HG02943 (cell line): Measurements from ENCODE around the gene LUC7L.
"Not testable (repeated sequence)": the region's sequence is repeated elsewhere in the genome, so short reads cannot be mapped to it uniquely, and the experiment has no call there.

Experiments used
- ATAC-seq: cut with Tn5 transposase; IDR thresholded peaks from one replicate; pipeline ENCODE4 v1.9.1; 2021; ENCODE audit warnings: mild to moderate bottlenecking, low read depth, moderate library complexity; ENCODE audit not compliant: unreplicated experiment

Gene LUC7L

DNA sequence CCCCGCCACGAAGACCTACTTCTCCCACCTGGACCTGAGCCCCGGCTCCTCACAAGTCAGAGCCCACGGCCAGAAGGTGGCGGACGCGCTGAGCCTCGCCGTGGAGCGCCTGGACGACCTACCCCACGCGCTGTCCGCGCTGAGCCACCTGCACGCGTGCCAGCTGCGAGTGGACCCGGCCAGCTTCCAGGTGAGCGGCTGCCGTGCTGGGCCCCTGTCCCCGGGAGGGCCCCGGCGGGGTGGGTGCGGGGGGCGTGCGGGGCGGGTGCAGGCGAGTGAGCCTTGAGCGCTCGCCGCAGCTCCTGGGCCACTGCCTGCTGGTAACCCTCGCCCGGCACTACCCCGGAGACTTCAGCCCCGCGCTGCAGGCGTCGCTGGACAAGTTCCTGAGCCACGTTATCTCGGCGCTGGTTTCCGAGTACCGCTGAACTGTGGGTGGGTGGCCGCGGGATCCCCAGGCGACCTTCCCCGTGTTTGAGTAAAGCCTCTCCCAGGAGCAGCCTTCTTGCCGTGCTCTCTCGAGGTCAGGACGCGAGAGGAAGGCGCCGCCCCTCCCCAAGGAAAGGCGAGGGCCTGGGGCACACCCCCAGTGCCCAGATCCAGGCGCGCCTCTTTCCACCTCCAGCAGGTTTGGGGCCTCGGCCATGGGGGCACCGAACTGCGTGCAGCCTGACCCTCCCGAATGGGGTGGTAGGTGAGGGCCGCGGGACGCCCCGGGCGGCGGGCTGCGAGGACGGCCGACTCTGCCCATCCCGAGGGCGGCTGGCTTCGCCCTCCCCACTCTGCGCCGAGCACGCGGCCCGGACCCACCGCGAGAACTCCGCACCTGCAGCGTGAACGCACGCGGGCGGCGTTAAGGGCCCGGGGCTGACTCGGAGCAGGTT is 48.3 kb downstream of the LUC7L start:
- ATAC-seq = no peak

DNA sequence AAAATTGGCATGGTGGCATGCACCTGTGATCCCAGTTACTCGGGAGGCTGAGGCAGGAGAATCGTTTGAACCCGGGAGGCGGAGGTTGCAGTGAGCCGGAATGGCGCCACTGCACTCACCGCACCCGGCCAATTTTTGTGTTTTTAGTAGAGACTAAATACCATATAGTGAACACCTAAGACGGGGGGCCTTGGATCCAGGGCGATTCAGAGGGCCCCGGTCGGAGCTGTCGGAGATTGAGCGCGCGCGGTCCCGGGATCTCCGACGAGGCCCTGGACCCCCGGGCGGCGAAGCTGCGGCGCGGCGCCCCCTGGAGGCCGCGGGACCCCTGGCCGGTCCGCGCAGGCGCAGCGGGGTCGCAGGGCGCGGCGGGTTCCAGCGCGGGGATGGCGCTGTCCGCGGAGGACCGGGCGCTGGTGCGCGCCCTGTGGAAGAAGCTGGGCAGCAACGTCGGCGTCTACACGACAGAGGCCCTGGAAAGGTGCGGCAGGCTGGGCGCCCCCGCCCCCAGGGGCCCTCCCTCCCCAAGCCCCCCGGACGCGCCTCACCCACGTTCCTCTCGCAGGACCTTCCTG is 49.1 kb downstream of the LUC7L start, which contains the start of gene HBQ1:
HBQ1 (plus strand) TSS at position 359 of the 575 bp plus-strand sequence; CDS start at position 387, 28 bp downstream.
- no peak for ATAC-seq

DNA sequence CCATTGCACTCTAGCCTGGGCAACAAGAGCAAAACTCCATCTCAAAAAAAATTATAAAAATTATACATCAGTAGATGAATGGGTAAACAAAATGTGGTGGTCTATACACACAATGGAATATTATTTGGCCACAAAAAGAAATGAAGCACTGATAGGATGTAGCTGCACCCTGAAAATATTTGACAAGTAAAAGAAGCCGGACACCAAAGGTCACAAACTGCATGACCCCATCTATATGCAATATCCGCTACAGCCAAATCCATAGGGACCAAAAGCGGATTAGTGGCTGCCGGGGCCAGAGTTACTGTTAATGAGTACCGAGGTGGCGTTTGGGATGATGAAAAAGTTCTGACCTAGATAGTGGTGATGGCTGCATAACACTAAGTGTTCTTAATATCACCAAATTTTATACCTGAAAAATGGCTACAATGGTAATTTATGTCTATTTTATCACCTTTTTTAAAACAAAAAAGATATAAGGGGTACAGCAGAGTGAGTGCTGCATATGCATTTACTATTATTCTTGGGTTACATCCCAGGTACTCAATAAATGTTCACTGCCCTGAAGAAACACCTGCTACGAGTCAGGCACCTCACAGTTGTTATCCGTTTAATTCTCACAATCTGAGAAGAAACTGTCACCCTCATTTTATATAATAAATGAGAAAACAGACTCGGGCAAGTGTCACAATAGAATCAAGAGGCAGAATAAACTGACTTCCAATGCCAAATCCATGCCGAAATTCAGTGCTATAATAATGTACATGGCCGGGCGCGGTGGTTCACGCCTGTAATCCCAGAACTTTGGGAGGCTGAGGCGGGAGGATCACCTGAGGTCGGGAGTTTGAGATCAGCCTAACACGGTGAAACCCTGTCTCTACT is 49.8 kb downstream of the LUC7L start:
- no peak for ATAC-seq

DNA sequence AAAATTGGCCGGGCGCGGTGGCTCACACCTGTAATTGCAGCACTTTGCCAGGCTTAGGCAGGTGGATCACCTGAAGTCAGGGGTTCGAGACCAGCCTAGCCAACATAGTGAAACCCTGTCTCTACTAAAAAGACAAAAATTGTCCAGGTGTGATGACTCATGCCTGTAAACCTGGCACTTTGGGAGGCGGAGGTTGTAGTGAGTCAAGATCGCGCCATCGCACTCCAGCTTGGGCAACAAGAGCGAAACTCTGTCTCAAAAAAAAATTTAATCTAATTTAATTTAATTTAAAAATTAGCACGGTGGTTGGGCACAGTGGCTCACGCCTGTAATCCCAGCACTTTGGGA is 50.6 kb downstream of the LUC7L start:
- no peak for ATAC-seq

GRCh38 chr16:177981-178667 is 51.1 kb downstream of the LUC7L start:
- ATAC-seq = no peak

- ATAC-seq = no peak
Observed at GRCh38 chr16:177394-177822, 51.8 kb downstream of the LUC7L start.

DNA sequence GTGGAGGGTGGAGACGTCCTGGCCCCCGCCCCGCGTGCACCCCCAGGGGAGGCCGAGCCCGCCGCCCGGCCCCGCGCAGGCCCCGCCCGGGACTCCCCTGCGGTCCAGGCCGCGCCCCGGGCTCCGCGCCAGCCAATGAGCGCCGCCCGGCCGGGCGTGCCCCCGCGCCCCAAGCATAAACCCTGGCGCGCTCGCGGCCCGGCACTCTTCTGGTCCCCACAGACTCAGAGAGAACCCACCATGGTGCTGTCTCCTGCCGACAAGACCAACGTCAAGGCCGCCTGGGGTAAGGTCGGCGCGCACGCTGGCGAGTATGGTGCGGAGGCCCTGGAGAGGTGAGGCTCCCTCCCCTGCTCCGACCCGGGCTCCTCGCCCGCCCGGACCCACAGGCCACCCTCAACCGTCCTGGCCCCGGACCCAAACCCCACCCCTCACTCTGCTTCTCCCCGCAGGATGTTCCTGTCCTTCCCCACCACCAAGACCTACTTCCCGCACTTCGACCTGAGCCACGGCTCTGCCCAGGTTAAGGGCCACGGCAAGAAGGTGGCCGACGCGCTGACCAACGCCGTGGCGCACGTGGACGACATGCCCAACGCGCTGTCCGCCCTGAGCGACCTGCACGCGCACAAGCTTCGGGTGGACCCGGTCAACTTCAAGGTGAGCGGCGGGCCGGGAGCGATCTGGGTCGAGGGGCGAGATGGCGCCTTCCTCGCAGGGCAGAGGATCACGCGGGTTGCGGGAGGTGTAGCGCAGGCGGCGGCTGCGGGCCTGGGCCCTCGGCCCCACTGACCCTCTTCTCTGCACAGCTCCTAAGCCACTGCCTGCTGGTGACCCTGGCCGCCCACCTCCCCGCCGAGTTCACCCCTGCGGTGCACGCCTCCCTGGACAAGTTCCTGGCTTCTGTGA is 52.5 kb downstream of the LUC7L start, which contains the start of gene HBA1:
HBA1 (plus strand) TSS at position 204 of the 906 bp plus-strand sequence; CDS start at position 241, 37 bp downstream.
- ATAC-seq = not testable (repeated sequence)

GRCh38 chr16:176006-176405 is 53.2 kb downstream of the LUC7L start:
- not testable (repeated sequence) for ATAC-seq

DNA sequence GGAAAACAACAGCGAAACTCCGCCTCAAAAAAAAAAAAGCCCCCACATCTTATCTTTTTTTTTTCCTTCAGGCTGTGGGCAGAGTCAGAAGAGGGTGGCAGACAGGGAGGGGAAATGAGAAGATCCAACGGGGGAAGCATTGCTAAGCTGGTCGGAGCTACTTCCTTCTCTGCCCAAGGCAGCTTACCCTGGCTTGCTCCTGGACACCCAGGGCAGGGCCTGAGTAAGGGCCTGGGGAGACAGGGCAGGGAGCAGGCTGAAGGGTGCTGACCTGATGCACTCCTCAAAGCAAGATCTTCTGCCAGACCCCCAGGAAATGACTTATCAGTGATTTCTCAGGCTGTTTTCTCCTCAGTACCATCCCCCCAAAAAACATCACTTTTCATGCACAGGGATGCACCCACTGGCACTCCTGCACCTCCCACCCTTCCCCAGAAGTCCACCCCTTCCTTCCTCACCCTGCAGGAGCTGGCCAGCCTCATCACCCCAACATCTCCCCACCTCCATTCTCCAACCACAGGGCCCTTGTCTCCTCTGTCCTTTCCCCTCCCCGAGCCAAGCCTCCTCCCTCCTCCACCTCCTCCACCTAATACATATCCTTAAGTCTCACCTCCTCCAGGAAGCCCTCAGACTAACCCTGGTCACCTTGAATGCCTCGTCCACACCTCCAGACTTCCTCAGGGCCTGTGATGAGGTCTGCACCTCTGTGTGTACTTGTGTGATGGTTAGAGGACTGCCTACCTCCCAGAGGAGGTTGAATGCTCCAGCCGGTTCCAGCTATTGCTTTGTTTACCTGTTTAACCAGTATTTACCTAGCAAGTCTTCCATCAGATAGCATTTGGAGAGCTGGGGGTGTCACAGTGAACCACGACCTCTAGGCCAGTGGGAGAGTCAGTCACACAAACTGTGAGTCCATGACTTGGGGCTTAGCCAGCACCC is 54.0 kb downstream of the LUC7L start:
- no peak for ATAC-seq

GRCh38 chr16:173928-174769 is 55.1 kb downstream of the LUC7L start:
- ATAC-seq = not testable (repeated sequence)

GRCh38 chr16:173211-173854 is 55.9 kb downstream of the LUC7L start:
- not testable (repeated sequence) for ATAC-seq

GRCh38 chr16:172374-172941 is 56.8 kb downstream of the LUC7L start, which contains the start of gene HBA2:
Gene HBA2 (plus strand): TSS chr16:172876. CDS start chr16:172913, 37 bp downstream.
- ATAC-seq = not testable (repeated sequence)

DNA sequence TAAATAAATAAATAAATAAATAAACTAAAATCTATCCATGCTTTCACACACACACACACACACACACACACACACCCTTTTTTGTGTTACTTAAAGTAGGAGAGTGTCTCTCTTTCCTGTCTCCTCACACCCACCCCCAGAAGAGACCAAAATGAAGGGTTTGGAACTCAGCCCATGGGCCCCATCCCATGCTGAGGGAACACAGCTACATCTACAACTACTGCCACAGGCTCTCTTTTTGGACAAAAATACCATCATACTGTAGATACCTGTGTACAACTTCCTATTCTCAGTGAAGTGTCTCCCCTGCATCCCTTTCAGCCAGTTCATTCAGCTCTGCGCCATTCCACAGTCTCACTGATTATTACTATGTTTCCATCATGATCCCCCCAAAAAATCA is 58.5 kb downstream of the LUC7L start:
- no peak for ATAC-seq

DNA sequence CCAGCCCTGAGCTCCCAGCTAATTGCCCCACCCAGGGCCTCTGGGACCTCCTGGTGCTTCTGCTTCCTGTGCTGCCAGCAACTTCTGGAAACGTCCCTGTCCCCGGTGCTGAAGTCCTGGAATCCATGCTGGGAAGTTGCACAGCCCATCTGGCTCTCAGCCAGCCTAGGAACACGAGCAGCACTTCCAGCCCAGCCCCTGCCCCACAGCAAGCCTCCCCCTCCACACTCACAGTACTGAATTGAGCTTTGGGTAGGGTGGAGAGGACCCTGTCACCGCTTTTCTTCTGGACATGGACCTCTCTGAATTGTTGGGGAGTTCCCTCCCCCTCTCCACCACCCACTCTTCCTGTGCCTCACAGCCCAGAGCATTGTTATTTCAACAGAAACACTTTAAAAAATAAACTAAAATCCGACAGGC is 59.2 kb downstream of the LUC7L start:
- not testable (repeated sequence) for ATAC-seq

GRCh38 chr16:169014-169413 is 60.2 kb downstream of the LUC7L start:
- no peak for ATAC-seq

DNA sequence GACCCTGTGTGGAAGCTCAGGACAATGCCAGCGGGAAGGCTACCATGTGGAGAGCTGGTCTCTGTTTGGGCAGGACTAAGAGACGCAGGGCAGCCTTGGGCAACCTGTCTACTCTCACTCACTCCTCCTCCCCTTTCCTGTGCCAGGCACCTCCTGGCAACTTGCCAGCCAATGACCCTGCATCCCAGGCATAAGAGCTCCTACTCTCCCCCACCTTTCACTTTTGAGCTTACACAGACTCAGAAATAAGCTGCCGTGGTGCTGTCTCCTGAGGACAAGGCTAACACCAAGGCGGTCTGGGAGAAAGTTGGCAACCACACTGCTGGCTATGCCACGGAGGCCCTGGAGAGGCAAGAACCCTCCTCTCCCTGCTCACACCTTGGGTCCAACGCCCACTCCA is 60.8 kb downstream of the LUC7L start:
- no peak for ATAC-seq
